Activated CD8-positive, alpha-beta memory T cell treated with anti-CD3 and anti-CD28 coated beads, Interleukin-2, amount 50 U/mL, for 4 hours (primary cell): Measurements from ENCODE around the gene CDKN1C.

Source experiments
- DNase-seq: peaks from one replicate; pipeline ENCODE4 v3.0.0-alpha.2; 2020

Gene CDKN1C

DNA sequence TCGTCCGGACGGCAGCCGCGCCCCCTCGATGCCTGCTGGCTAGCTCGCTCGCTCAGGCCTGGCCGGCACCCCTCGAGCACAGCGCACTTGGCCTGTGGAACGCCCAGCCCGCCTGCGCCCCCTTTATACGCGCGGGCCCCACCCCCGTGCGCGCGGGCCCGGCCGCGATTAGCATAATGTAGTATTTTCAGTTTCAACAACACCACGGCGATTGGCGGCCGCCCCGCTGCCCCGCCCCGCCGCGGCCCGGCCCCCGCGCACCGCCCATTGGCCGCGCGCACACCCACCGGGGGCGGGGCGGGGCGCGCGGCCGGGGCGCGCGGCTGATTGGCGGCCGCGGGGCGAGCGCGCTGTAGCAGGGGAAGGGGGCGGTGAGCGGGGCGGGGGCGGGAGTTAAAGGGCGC lies at the start of gene CDKN1C:
TSS of gene CDKN1C (minus strand) at position 98 of the 404 bp plus-strand sequence. CDS start 319 bp downstream, outside the sequence.
- peak; percentile 84 for DNase-seq

DNA sequence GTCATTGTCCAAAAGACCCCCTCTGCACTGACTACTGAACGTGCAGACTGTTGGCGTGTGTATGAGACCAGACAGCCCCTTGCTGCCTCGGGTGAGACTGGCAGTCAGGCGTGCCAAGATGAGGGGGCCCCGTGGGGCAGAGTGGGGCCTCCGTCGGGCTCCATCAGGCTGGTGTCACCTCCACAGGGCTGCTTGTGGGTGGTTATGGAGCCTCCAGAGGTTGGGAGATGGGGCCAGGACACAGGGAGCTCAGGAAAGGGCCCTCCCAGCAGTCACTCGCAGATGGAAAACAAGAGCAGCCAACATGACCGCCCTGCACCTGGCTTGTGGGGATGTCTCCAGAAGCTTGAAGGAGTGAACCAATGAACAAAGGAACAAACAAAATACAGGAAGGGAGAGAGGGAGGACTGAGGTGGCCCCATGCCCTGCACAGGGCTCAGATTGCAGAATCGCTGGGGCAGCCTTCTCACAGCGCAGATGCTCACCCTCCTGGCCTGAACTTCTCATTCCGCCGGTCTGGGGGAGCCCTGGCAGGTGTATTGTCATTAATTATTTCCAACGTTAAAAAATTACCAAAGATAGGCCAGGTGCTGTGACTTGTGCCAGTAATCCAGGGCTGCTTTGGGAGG lies 49.1 kb upstream of the CDKN1C start:
- peak; percentile 7 for DNase-seq

DNA sequence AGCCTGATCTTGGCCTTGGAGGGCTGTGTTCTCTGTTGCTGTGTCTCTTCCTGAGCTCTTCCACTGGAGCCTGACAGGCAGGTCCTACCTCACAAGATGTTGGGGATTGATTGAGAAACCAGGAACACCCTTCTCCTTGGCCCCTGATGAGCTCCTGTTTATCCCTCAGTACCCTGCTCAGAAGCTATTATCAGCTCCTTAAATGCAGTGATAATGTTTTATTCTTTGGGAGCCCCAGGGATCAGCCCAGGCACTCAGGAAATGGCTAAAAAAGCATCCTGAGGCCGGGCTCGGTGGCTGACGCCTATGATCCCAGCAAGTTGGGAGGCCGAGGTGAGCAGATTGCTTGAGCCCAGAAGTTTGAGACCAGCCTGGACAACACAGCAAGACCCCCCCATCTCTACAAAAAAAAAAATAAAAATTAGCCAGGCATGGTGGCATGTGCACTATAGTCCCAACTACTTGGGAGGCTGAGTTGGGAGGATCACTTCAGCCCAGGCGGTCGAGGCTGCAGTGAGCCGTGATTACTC lies 48.5 kb upstream of the CDKN1C start:
- DNase-seq, result peak; percentile 2

DNA sequence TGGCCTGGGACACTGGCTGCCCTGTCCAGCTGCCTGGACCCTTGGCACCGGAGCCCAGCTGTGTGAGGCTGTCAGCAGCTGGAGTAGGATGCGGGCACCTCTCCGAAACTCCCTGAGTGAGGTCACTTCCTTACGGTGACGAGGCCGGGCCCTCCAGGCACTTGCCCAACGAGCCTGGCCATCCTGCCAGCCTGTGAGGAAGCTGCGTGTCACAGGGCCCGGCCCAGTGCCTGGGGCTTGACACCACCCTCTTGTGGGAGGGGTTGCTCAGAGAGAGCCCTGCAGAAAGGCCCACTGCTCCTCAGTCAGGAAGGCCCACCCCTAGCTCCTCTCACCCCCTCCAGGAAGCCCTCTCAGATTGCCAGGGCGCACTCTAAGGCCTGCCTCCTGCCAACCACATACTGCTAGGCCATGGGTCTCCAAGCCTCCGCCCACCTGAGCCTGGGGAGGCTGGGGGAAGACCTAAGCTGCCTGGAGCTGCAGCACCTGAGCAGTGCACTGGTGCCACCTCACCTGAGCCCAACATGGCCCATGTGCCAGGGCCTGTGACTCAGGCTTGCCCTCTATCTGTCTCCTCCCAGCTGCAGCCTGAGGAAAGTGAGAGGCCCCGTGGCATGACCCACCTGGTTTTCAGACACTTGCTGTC lies 47.9 kb upstream of the CDKN1C start:
- no peak for DNase-seq

DNA sequence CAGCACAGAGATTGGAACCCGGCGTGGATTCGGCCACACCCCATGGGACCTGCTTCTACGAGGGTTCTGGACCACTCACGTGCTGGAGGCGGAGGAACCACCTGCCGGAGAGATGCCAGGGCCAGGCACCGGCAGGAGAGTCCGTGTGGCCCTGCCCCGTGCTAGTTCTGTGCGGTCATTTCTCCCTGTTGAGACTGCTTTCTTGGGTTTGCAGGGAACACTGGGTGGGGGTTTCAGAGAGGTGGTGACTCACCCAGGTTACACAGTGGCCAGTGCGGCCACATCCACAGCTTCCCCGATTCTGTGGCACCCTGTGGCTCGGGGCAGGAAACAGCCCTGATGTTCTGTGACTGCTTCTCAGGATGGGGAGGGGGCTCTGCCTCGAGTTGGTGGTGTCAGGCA lies 47.3 kb upstream of the CDKN1C start:
- DNase-seq, result no peak

DNA sequence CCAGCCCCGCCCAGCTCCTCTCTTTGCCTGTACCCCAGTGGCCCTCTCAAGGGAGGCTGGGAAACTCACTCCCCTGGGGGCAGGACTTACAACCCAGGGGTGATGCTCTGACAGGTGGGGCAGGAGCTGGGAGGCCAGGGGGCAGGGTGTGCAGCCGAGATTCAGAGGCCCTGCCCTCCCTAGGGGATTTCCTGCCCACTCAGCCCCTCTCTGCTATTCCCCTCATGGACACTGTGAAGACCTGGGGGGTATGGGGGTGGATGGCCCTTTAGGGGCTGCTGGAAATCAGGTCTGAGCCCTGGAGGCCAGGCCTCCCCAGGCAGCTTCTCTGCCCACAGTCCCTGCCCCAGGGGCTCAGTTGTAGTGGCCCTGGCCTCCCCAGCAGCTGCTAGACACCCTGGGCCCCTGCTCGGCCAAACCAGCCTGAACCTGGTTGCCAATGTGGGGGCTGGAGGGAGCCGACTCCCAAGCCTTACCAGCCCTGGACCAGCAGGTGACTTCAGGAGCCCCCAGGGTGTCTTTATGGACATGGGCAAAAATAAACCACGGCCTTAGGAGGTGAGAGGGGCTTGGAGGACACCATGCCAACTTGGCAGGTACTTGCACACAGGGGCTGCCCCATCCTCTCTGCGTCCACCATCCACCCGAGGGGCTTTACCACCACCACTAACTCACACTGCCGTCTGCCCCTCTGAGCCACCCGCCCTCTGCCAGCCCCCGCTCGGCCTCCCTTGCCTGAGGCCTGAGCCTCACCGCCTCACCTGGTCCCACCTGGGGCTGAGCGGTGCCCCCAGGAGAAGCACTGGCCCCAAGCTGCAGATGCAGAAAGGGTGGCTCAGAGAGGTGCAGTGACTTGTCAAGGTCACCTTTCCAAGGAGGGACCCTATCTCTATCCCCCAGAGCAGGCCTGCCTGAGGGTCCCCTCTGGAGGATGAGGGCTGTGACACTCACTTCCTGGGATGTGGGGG lies 46.5 kb upstream of the CDKN1C start:
- DNase-seq, result no peak

DNA sequence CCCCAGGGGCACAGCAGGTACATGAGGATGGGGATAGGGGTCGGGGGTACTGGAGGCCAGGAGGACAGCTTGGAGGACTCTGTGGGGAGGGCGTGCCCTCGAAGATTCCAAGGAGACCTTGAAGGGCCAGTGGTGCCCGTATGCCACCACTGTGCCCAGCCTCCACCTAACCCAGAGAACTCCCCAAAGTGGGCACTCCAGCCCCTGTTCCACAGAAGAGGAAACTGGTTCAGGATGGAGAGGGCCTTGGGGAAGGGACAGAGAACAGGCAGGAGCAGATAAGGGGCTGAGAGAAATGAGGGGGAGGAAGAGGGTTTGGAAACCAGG lies 45.8 kb upstream of the CDKN1C start:
- no peak for DNase-seq

DNA sequence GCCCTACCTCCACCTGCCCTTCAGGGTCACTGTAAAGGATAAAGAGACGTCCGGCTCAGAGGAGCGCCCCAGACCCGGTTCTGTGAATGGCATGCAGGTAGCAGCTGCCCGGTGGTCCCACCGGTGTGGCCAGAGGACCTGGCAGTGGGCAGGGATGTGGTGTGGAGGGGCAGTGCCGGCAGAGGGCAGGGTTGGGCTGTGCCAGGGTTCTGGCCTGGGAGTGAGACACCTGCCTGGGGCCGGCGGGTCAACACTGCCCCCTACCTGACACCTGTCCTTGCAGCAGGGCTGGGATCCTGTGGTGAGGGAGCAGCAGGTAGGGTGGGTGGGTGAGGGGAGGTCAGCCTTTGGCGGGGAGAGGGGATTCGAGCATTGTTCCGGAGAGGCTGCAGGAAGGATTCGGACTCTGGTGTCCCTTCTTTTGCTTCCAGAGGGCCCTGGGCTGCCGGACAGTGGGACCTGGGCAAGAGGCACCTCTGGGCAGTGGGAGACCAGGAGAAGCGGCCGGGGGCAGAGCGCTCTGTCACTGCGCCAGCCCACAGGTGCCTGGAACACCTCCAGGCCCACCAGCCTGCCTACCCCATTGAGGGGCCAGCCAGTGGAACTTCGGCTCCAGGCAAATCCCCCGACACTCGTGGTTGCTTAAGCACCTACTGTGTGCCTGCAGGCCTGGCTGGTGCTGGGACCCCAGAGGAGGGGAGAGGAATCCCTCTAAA lies 45.3 kb upstream of the CDKN1C start:
- DNase-seq, result peak; percentile 38

DNA sequence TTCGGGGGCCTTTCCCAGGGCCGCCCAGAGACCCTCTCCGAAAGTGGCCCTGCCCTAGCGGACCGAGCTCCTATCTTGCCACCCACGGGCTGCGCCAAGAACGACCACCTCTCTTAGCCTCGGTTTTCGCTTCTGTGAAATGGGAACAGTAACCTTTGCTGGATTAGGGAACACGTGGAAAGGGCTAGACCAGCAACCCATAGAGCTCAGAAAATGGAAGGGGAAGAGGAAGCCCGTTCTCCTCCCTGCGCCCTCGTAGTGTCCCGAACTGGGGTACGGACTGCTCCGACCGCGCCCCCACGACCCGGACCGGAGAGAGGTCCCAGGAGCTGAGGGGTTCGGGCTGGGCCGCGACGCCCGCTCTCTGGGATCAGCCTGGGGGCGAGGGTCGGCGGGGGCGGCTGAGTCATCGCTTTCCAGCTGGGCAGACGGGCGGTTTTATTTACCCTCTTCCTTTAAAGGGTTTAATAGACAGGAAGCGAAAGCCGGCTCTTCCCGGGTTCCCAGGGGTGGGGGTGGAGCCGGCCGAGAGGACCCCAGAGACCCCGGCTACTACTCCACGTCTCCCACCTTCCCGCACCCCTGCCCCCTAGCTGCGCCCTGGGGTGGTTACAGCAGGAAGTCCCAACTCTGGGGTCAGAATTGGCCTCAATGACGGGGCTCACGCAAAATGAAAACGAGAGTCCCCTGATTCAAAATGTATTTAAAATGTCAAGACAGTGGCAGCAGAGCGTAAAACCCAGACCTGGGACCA lies 44.6 kb upstream of the CDKN1C start:
- DNase-seq, result peak; percentile 38

DNA sequence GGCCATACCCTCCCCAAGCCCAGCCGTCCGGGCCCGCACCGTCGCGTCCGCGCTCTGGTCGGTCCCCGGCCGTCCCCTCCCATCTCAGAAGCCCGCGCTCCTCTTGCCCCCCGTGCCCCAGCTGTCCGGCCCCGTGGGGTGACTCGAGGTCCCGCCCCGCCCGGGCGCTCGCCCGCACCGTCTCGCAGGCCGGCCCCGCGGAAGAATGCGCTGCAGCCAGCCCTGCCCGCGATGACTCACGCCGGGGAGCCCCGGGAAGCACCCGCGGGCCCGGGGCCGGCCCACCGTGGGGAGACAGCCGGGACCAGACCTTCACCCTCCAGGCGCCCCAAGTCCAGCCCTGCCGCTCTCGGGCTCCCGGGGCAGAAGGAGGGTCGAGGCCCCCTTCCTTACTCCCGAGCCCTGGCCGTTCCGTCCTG lies 44.0 kb upstream of the CDKN1C start:
- DNase-seq, result peak; percentile 48

DNA sequence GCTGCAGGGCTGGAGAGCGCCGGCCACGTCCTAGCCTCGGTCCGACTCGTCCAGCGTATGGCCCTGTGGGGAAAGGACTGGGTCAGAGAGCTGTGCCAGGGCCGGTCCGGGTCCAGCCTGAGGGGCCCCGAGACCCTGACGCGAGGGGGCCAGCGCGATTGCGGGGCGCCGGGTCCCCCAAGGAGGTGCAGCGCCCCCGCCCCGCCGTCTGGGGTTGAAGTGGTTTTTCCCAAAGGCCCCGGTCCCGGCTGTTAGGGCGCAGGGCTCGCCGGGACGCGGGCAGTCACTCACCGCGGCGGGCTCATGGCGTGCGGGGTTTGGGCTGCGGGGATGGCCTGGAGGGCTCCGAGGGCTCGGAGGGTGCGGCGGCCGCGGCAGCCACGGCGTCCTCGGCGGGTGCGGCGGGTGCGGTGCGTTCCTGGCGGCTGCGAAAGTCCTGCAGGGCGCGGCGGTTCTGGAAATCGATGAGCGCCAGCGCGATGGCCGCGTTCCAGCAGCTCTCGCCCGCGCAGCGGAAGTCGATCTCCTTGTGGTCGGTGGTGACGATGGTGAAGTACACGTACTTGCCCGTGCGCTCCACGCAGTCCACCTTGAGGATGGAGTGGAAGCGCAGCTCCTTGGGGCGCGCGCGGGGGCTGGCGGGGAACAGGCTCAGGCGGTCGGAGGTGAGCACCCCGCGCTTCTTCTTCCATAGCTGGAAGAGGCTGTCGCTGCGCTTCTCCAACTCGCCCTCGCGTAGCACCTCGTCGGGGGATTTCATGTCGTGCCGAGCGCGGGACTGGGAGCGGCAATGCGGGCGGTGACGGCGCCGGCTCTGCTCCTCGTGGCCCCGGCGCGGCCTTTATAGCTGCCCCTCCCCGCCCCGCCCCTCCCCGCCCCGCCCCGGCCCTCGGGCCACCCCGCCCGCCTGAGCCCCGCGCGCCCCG lies 43.3 kb upstream of the CDKN1C start, which contains the start of gene PHLDA2:
TSS of gene PHLDA2 (minus strand) at position 816 of the 926 bp plus-strand sequence. CDS start at position 760, 56 bp downstream.
- peak; percentile 47 for DNase-seq

DNA sequence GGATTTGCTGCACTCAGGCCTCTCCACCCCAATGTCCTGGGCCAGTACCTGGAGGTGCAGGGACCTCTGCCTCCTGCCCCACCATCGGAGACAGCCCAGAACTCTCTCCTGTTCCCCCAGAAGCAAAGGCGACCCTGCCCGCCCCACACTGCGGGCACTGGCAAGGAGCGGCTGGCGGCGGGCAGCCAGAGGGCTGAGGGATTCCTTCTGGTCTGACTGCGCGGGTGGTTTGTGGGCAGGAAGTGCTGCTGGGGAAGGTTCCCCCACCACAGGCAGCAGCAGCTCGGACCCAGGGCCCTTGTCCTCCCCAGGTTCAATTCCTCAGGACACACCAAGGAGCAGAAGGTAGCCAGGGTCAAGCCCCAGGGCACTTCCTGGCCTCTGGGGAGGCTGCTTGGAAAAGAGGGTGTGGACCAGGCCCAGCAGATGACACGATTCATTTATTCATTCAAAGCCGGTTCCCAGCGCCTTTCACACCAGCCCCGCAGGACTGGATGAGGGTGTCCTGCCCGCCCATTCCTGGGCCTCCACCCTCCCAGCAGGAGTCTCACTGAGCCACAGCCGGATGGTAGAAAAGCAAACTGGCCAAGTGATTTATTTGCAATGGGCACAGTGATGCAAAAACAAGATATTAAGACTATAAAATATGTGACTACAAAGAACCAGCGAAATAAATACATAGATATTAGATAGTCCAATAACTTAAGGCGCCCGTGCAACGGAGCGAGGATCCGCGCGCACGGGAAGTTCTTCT lies 42.5 kb upstream of the CDKN1C start:
- no peak for DNase-seq

DNA sequence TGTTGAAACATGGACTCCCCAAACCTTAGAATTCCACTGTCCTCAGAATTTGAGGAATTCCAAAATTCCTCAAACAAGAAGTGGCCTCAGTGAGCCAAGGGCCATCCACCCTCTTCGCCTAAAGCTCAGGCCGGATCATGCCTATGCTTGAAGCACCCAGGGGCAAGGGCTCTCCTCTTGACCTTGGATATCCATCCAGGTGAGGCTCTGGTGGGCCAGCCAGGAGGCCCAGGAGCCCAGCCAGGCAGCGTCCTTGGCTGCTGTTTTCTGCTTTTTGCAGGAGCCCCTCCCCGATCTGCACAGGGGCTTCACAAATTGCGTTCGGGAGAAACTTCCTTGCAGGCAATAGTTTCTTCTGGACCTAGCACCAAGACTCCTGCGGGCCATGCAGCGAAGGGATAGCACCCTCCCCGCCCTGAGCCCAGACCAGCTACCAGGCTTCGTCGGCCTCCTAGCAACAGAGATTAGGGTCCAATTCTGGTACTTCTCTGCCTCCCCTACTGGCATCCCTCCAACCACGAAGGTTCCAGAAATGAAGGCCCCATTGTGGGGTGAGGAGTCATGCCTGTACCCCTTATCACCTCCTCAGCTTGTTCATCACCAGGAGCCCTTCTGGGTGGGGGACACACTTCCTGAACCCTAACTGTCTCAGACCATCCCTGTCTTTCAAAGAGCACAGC lies 41.7 kb upstream of the CDKN1C start:
- no peak for DNase-seq

DNA sequence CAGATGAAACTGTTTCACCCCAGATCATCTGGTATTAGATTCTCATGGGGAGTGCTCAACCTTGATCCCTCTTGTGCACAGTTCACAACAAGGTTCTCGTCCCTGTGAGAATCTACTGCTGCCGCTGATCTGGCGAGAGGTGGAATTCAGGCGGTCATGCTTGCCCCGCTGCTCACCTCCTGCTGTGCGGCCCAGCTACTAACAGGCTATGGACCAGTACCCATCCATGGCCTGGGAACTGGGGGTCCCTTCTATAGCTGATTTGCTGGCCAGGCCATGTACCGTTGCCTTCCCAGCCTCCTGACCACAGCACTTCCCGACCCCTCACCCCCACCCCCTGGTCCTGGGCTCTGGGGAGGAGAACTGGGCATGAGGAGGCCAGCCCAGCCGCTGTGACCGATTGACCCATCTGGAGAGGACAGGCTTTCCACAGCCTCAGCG lies 41.1 kb upstream of the CDKN1C start:
- DNase-seq, result no peak

DNA sequence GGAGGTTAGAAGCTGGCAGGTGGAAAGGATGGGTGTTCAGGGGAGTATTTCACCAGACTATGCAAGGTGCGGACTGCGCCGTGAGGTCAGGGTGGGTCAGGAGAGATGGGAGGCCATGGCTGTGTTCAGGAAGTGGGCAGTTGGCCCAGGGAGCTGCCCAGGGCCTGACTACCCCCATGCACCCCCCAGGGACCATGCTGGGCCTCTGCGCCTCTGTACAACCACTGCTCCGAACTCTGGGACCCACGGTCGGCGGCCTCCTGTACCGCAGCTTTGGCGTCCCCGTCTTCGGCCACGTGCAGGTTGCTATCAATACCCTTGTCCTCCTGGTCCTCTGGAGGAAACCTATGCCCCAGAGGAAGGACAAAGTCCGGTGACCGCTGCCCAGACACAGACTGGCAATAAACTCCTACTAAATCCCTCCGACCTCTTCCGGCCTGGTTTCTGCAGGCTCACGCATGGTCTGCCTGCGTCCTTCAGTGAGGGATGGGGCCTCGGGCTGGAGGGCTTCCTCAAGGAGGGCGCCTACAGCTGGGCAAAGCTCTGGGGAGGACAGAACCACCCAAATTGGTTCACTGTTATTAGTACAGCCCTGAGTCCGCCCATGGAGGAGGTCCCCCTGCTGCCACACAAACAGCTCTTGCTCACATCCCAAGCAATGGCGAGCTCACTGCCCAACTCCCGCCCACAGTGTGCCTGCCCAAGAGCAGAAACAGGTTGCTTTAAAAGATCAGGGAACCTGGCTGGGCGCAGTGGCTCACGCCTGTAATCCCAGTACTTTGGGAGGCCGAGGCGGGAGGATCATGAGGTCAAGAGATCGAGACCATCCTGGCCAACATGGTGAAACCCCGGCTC lies 39.5 kb upstream of the CDKN1C start:
- DNase-seq, result no peak

DNA sequence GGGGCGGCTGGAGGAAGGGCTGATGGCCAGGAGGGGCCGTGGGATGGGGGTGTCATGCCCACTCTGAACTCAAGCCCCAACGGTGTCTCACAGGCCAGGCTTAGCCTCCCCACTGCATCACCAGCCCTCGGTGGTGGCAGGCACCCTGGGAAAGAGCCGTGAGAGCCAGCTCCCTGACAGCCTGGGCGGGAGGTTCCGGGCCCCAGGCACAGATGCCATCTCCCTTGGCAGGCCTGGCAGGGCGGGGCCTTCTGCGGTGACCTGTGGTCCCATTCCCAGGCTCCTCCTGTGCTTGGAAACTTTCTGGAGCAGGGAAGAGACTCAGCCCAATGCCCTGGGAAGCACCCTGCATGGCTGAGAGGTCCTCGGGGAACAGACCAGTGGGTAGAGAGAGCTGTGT lies 38.8 kb upstream of the CDKN1C start:
- DNase-seq, result no peak

DNA sequence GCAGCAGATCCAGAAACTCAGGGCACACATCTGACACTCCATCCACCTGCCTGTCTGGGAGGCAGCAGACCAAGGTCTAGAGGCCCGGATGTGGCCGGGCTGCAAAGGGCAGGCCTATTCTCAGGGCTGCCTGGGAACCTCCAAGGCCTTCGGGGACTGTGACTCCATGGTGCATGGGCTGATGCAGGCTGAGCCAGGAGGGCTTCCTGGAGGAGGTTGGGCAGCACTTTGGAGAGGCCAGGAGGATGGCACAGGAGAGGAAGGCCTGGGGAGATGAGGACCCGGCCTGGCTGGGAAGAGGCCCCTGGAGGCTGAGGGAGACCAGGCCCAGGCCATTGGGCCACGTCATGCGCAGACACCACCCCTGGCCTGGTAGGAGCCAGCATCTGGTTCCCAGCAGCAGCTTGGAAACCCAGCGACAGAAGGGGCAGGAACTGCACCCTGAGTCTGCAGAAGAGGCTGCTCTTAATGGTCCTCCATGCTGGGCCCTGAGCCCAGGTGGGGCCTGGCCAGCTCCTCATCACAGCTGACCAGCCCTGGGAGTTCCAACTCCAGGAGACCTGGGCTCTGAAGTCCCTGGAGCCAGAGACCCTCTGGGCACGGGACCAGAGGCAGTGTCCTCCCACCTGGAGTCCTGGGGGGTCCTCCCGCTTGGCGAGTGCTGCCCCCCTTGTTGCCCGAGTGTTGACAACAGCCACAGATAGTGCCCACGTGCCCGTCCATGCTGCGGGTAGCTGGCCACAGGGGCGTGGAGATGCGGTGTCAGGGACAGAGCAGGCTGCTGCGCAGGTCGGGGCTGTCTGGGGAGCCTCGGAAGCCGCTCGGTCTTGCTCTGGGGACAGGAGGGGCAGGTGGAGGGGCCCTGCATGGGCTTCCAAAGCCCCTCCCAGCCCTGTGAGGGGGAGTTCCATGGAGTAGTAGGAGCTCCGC lies 38.1 kb upstream of the CDKN1C start:
- DNase-seq, result no peak
